NCI-H1417 treated with DMSO at 0.1 percent for 48 hours (cell line): ENCODE measurements around the gene KLHL22.

Experiments used
- DNase-seq: peaks from one replicate; lab custom pipeline; 2025; lab: John Stamatoyannopoulos, UW

Gene KLHL22

GRCh38 chr22:20432244-20432686 lies 63.3 kb downstream of the KLHL22 start:
- no peak for DNase-seq

GRCh38 chr22:20431511-20432192 lies 63.9 kb downstream of the KLHL22 start:
- DNase-seq: no peak

- DNase-seq: no peak
Observed at GRCh38 chr22:20430720-20431510, 64.7 kb downstream of the KLHL22 start.

- DNase-seq: no peak
Observed at GRCh38 chr22:20430101-20430719, 65.4 kb downstream of the KLHL22 start.

GRCh38 chr22:20429254-20430100 lies 66.1 kb downstream of the KLHL22 start:
- no peak for DNase-seq

- no peak for DNase-seq
Observed at GRCh38 chr22:20428496-20429253, 66.9 kb downstream of the KLHL22 start.

- no peak for DNase-seq
Observed at GRCh38 chr22:20427945-20428417, 67.6 kb downstream of the KLHL22 start.

- no peak for DNase-seq
Observed at GRCh38 chr22:20427104-20427944, 68.3 kb downstream of the KLHL22 start.

- no peak for DNase-seq
Observed at GRCh38 chr22:20426259-20426615, 69.4 kb downstream of the KLHL22 start.

GRCh38 chr22:20425566-20426258 lies 69.9 kb downstream of the KLHL22 start:
- DNase-seq: no peak

GRCh38 chr22:20424932-20425565 lies 70.5 kb downstream of the KLHL22 start:
- no peak for DNase-seq

- no peak for DNase-seq
Observed at GRCh38 chr22:20424568-20424931, 71.0 kb downstream of the KLHL22 start.

GRCh38 chr22:20423906-20424551 lies 71.6 kb downstream of the KLHL22 start:
- no peak for DNase-seq

- no peak for DNase-seq
Observed at GRCh38 chr22:20423008-20423905, 72.3 kb downstream of the KLHL22 start.

- no peak for DNase-seq
Observed at GRCh38 chr22:20422271-20423007, 73.2 kb downstream of the KLHL22 start.

- DNase-seq: no peak
Observed at GRCh38 chr22:20421507-20421874, 74.1 kb downstream of the KLHL22 start.
